Tibial nerve (tissue), 4 donors: Measurements from ENCODE around the gene DAB1. TPM values are rescaled to one million over a fixed set of nuclear protein-coding genes. Genes with fewer than 3 reads are reported as not detected.

ENCODE experiments used
- DNase-seq, 2 donors: peaks; one replicate each; pipeline ENCODE4 v3.0.0-alpha.2; 2019; ENCODE audit warnings: low spot score in 2 of 2
- H3K27ac ChIP-seq, 4 donors: fragments of 200-600 bp; sonication (generic) in 3 of 4; one replicate each; pipeline ENCODE4 v1.5.1; 2017 to 2019; ENCODE audit warnings: mild to moderate bottlenecking in 1 of 4
- H3K27me3 ChIP-seq, 2 donors: fragments of 200-600 bp; sonication (generic) in 1 of 2; one replicate each; pipeline versions ENCODE4 v1.5.1 to v1.6.0; 2017 to 2019
- H3K36me3 ChIP-seq, 3 donors: fragments of 200-600 bp; sonication (generic); one replicate each; pipeline ENCODE4 v1.5.1; 2018 to 2019
- H3K4me1 ChIP-seq, 4 donors: fragments of 200-600 bp; sonication (generic) in 3 of 4; one replicate each; pipeline ENCODE4 v1.5.1; 2017 to 2019
- H3K4me3 ChIP-seq, 4 donors: fragments of 200-600 bp; sonication (generic) in 3 of 4; one replicate each; pipeline ENCODE4 v1.5.1; 2017 to 2019; ENCODE audit warnings: mild to moderate bottlenecking in 1 of 4, moderate library complexity in 1 of 4
- H3K9me3 ChIP-seq, 4 donors: fragments of 200-600 bp; sonication (generic) in 3 of 4; one replicate each; pipeline ENCODE4 v1.5.1; 2017 to 2019
- CTCF ChIP-seq, 5 experiments: fragments of 200-600 bp in 3 of 5; fragments of 450-650 bp in 2 of 5; sonication (generic) in 3 of 5; IDR thresholded peaks; one replicate each; pipeline ENCODE4 v1.5.1; 2016 to 2019; ENCODE audit warnings: antibody characterized with exemption in 5 of 5, mild to moderate bottlenecking in 3 of 5, moderate library complexity in 2 of 5
- EP300 ChIP-seq, 2 donors: sonication (generic); formaldehyde crosslinking; IDR thresholded peaks; one replicate each; pipeline ENCODE4 v1.6.1; 2017; ENCODE audit warnings: antibody characterized with exemption in 2 of 2, mild to moderate bottlenecking in 1 of 2
- POLR2A ChIP-seq, 2 donors: fragments of 450-650 bp; IDR thresholded peaks; one replicate each; pipeline ENCODE4 v1.6.1; 2017; ENCODE audit warnings: antibody characterized with exemption in 2 of 2, mild to moderate bottlenecking in 2 of 2, moderate library complexity in 2 of 2
- WGBS, 2 donors: methylation state at CpG; one replicate each; pipeline ENCODE4 v1.1.5; 2018; 5-methylcytosine and 5-hydroxymethylcytosine counted together
- total RNA-seq, 4 donors: library from RNA; depleted of rRNA; stranded (reverse); fragments of >200 nt; gene quantifications; one replicate each; pipeline ENCODE4 v1.1.0, GENCODE V29; 2016

The DAB1 gene
- total RNA-seq, 4 donors from 2014 or later = 4.0 to 8.3 (median 4.4) TPM

DNA sequence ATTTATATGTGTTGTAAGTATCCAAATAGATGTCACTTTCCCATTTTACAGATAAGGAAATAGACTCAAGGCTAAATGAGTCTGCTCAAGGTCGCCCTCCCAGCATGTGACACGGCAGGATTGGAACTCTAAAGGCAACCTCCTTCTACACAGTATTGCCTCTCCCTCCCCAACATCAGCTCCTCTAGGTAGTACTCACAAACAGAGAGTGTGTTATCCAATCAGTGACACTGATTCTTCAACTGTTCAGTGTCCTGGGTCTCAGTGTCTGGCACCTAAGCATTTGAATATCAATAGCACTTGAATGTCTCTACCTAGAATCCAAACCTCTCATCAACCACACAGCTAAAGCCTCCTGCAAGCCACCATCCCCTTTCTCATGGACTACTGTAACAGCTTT lies 87.1 kb downstream of the DAB1 start:
- WGBS, 2 donors = 48 to 55% methylated on average over 2 of the region's 2 CpGs
- H3K36me3 ChIP-seq = no peaks in the 10 kb centered on the region
- H3K4me1 ChIP-seq = no peaks in the 10 kb centered on the region
- no peaks in the 10 kb centered on the region for H3K27me3 ChIP-seq
- H3K9me3 ChIP-seq = peaks cover 0 to 1% (median 0%) of the 10 kb centered on the region in 4 donors
- TF ChIP-seq CTCF (IDR thresholded peaks at IDR 0.05) = no peak
- TF ChIP-seq POLR2A (IDR thresholded peaks at IDR 0.05) = no peak
- TF ChIP-seq EP300 (IDR thresholded peaks at IDR 0.05) = no peak
- no peak overlapping the region for H3K27ac ChIP-seq
- H3K4me3 ChIP-seq = no peak overlapping the region
- DNase-seq = no peak

DNA sequence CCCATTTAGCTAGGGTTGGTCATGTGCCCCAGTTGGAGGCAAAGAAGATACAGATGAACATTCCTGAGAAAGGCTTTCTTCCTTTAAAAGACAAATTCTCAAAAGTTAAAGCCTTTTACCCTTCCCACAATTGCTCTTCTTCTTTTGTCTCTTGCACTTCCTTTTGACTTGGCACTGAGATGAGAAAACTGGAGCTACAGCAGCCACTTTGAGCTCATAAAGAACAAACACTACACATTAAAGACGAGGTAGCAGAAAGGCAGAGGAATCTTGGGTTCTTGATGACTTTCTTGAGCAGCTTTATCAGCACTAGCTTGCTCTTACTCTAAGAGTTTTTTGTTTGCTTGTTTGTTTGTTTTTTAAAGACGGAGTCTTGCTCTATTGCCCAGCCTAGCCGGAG lies 92.2 kb downstream of the DAB1 start:
- H3K4me1 ChIP-seq = no peaks in the 10 kb centered on the region
- no peaks in the 10 kb centered on the region for H3K36me3 ChIP-seq
- H3K4me3 ChIP-seq = no peak overlapping the region
- H3K27ac ChIP-seq = no peak overlapping the region
- H3K9me3 ChIP-seq = peaks cover 0 to 5% (median 0%) of the 10 kb centered on the region in 4 donors
- no peak for DNase-seq
- no peaks in the 10 kb centered on the region for H3K27me3 ChIP-seq
- TF ChIP-seq EP300 (IDR thresholded peaks at IDR 0.05) (no peak), POLR2A (IDR thresholded peaks at IDR 0.05) (no peak), CTCF (IDR thresholded peaks at IDR 0.05) (no peak)
- WGBS, 2 donors = 77 to 97% methylated on average over 3 of the region's 3 CpGs

DNA sequence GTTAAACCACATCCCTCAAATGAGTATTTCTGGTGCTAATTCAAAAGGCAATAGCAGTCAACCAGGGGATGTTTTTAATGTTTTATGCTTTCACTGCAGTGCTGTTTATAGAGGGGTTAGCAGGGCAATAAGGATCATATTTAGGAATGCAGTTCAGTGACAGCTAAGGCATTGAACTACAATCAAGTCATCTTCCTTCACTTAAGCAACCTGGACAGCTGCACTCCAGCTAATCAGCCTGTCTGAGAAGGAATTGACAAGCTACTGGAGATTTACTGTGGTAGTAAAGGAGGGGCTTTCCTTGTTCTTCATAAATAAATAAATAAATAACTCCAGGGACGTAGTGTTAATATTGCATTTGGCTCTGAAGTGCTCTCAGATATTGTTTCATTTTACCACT lies 93.9 kb downstream of the DAB1 start:
- Histone ChIP-seq H3K4me1 (no peaks in the 10 kb centered on the region), H3K36me3 (no peaks in the 10 kb centered on the region), H3K4me3 (no peak overlapping the region), H3K9me3 (peaks cover 0 to 5% (median 0%) of the 10 kb centered on the region in 4 donors), H3K27ac (no peak overlapping the region), H3K27me3 (no peaks in the 10 kb centered on the region)
- no peak for TF ChIP-seq CTCF (IDR thresholded peaks at IDR 0.05)
- WGBS, 2 donors = 35 to 60% methylated on average over 1 of the region's 1 CpG
- DNase-seq = no peak

GRCh38 chr1:57329001-57329527 lies 94.8 kb downstream of the DAB1 start:
- Histone ChIP-seq H3K4me3 (no peak overlapping the region), H3K9me3 (peaks cover 0 to 5% (median 0%) of the 10 kb centered on the region in 4 donors), H3K4me1 (no peaks in the 10 kb centered on the region), H3K36me3 (no peaks in the 10 kb centered on the region), H3K27ac (no peak overlapping the region), H3K27me3 (no peaks in the 10 kb centered on the region)
- DNase-seq = no peak
- WGBS, 2 donors = 66 to 69% methylated on average over 6 of the region's 6 CpGs
- TF ChIP-seq EP300 (IDR thresholded peaks at IDR 0.05) = no peak

DNA sequence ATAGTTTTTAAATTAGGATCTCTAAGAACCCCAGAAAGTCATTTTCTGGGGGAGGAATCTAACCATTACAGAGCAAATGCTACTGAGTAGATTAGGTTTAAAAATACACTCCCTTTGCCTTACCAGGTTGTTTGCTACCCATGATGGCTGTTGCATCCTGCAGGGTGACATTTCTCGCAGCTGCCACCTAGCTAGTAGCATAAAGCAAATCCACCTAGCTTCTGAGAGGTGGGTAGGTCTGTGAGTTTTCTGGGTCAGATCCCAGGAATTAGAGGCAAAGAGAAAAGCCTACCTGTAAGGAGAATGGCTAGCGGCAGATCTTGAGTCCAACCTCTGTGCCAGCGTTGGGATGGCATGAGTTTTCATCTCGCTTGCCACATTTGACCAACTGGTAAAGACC lies 95.9 kb downstream of the DAB1 start:
- TF ChIP-seq POLR2A (IDR thresholded peaks at IDR 0.05) = no peak
- TF ChIP-seq CTCF (IDR thresholded peaks at IDR 0.05) = no peak
- TF ChIP-seq EP300 (IDR thresholded peaks at IDR 0.05) = no peak
- no peak for DNase-seq
- no peak overlapping the region for H3K27ac ChIP-seq
- 100% methylated on average over 4 of the region's 4 CpGs for WGBS, 2 donors
- peaks cover 0 to 5% (median 0%) of the 10 kb centered on the region in 4 donors for H3K9me3 ChIP-seq
- no peaks in the 10 kb centered on the region for H3K27me3 ChIP-seq
- no peak overlapping the region for H3K4me3 ChIP-seq
- H3K4me1 ChIP-seq = no peaks in the 10 kb centered on the region
- H3K36me3 ChIP-seq = no peaks in the 10 kb centered on the region

DNA sequence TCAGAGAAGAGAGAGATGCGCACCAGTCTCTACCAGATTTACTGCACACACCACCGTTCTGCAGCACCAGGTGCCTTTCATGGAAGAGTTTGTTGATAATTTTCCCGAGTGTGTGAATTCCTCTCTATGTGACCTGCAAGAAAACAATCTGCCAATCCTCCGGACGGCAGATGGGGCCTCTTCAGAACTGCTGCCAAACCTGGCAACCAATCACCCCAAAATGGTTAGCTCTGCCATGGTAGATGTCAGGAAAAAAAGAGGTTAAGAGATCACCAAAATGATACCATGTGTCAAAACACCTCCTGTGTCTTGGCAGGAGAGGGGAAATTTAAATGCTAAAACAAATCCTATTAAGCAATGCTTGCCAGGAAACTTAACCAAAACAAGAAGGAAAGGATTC lies 96.5 kb downstream of the DAB1 start:
- Histone ChIP-seq H3K4me1 (no peaks in the 10 kb centered on the region), H3K9me3 (peaks cover 0 to 5% (median 0%) of the 10 kb centered on the region in 4 donors), H3K36me3 (no peaks in the 10 kb centered on the region), H3K4me3 (no peak overlapping the region), H3K27me3 (no peaks in the 10 kb centered on the region), H3K27ac (no peak overlapping the region)
- 79 to 83% methylated on average over 5 of the region's 5 CpGs for WGBS, 2 donors
- TF ChIP-seq CTCF (IDR thresholded peaks at IDR 0.05) (no peak), EP300 (IDR thresholded peaks at IDR 0.05) (no peak), POLR2A (IDR thresholded peaks at IDR 0.05) (no peak)
- no peak for DNase-seq
